ENCODE results near the gene C19orf67. TPM values are rescaled to one million over a fixed set of nuclear protein-coding genes. Genes with fewer than 3 reads are reported as not detected.

Gene C19orf67
- total RNA-seq, 4 donors from 2014 or later: not detected

DNA sequence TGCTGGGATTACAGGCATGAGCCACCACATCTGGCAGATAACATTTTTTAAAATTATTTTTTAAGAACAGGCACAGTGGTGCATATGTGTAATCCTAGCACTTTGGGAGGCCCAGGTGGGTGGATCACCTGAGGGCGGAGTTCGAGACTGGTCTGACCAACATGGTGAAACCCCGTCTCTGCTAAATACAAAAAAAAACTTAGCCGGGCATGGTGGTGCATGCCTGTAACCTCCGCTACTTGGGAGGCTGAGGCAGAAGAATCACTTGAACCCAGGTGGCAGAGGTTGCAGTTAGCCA is 23.1 kb downstream of the C19orf67 start:
- Histone ChIP-seq H3K4me1 (peaks cover 0 to 4% of the 10 kb centered on the region in 2 donors), H3K27me3 (peaks cover 20 to 49% (median 35%) of the 10 kb centered on the region in 3 donors), H3K27ac (no peak overlapping the region), H3K4me3 (no peak overlapping the region), H3K36me3 (no peaks in the 10 kb centered on the region), H3K9me3 (no peaks in the 10 kb centered on the region)
- ATAC-seq: no peak
- intact Hi-C loops (cut with DNase I; ENCODE audit: low total_unique reads): no loop called here
- no peak for DNase-seq
- no peak for TF ChIP-seq POLR2A (IDR thresholded peaks at IDR 0.05)
- TF ChIP-seq, protein P1, sequence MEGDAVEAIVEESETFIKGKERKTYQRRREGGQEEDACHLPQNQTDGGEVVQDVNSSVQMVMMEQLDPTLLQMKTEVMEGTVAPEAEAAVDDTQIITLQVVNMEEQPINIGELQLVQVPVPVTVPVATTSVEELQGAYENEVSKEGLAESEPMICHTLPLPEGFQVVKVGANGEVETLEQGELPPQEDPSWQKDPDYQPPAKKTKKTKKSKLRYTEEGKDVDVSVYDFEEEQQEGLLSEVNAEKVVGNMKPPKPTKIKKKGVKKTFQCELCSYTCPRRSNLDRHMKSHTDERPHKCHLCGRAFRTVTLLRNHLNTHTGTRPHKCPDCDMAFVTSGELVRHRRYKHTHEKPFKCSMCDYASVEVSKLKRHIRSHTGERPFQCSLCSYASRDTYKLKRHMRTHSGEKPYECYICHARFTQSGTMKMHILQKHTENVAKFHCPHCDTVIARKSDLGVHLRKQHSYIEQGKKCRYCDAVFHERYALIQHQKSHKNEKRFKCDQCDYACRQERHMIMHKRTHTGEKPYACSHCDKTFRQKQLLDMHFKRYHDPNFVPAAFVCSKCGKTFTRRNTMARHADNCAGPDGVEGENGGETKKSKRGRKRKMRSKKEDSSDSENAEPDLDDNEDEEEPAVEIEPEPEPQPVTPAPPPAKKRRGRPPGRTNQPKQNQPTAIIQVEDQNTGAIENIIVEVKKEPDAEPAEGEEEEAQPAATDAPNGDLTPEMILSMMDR (IDR thresholded peaks at IDR 0.05 in 4 of 5, conservative IDR thresholded peaks at IDR 0.05 in 1 of 5): no peak
- in situ Hi-C loops (cut with MboI; ENCODE audit: low sequenced_read_pairs in 4 of 4): loop anchor here (25.0 kb wide), 2 partner anchors 450 to 475 kb away; no protein-coding TSS in a partner anchor

GRCh38 chr19:14061751-14062557 is 23.6 kb downstream of the C19orf67 start, which contains the start of gene PALM3:
TSS of gene PALM3 (minus strand) at chr19:14062076. CDS start at chr19:14061980, 96 bp downstream.
- TF ChIP-seq POLR2A (IDR thresholded peaks at IDR 0.05): no peak
- TF ChIP-seq, protein P1 (IDR thresholded peaks at IDR 0.05 in 4 of 5, conservative IDR thresholded peaks at IDR 0.05 in 1 of 5): no peak
- no peak within 1 kb of the TSS for H3K4me3 ChIP-seq
- H3K36me3 ChIP-seq: no peaks in the 10 kb centered on the region
- in situ Hi-C loops (cut with MboI; ENCODE audit: low sequenced_read_pairs in 4 of 4): loop anchor here (25.0 kb wide), 2 partner anchors 450 to 475 kb away; no protein-coding TSS in a partner anchor
- DNase-seq: no peak
- no peak within 1 kb of the TSS for H3K27ac ChIP-seq
- H3K4me1 ChIP-seq: peaks cover 0 to 4% of the 10 kb centered on the region in 2 donors
- ATAC-seq: no peak
- intact Hi-C loops (cut with DNase I; ENCODE audit: low total_unique reads): no loop called here
- peaks cover 20 to 53% (median 40%) of the 10 kb centered on the region in 3 donors for H3K27me3 ChIP-seq
- no peaks in the 10 kb centered on the region for H3K9me3 ChIP-seq

GRCh38 chr19:14061081-14061749 is 24.4 kb downstream of the C19orf67 start:
- peaks cover 20 to 60% (median 42%) of the 10 kb centered on the region in 3 donors for H3K27me3 ChIP-seq
- in situ Hi-C loops (cut with MboI; ENCODE audit: low sequenced_read_pairs in 4 of 4): loop anchor here (25.0 kb wide), 2 partner anchors 449 to 474 kb away; no protein-coding TSS in a partner anchor

GRCh38 chr19:14059652-14060155 is 25.9 kb downstream of the C19orf67 start:
- Histone ChIP-seq H3K27ac (no peak overlapping the region), H3K36me3 (no peaks in the 10 kb centered on the region), H3K9me3 (no peaks in the 10 kb centered on the region), H3K4me3 (no peak overlapping the region), H3K4me1 (peaks cover 0 to 4% of the 10 kb centered on the region in 2 donors), H3K27me3 (peaks cover 20 to 60% (median 42%) of the 10 kb centered on the region in 3 donors)
- in situ Hi-C loops (cut with MboI; ENCODE audit: low sequenced_read_pairs in 4 of 4): loop anchor here (10.0 to 25.0 kb wide), 3 partner anchors 165 to 472 kb away; no protein-coding TSS in a partner anchor
- ATAC-seq (no peak), DNase-seq (no peak)
- TF ChIP-seq, protein P1 (IDR thresholded peaks at IDR 0.05 in 4 of 5, conservative IDR thresholded peaks at IDR 0.05 in 1 of 5): no peak
- TF ChIP-seq POLR2A (IDR thresholded peaks at IDR 0.05): no peak
- intact Hi-C loops (cut with DNase I; ENCODE audit: low total_unique reads): no loop called here

More at GRCh38 chr19:14061081-14061749, 24.4 kb downstream of the C19orf67 start:
- Histone ChIP-seq H3K9me3 (no peaks in the 10 kb centered on the region), H3K36me3 (no peaks in the 10 kb centered on the region), H3K4me3 (no peak overlapping the region), H3K4me1 (peaks cover 0 to 4% of the 10 kb centered on the region in 2 donors), H3K27ac (no peak overlapping the region)
- ATAC-seq (no peak), DNase-seq (no peak)
- no peak for TF ChIP-seq POLR2A (IDR thresholded peaks at IDR 0.05)
- TF ChIP-seq, protein P1 (IDR thresholded peaks at IDR 0.05 in 4 of 5, conservative IDR thresholded peaks at IDR 0.05 in 1 of 5): no peak
- intact Hi-C loops (cut with DNase I; ENCODE audit: low total_unique reads): no loop called here
